SU-DHL-6 (cell line): ENCODE data around the gene PPP6R3.
A peak's percentile ranks its signal among the peaks of the same experiment; 100 is the strongest.

Experiments used
- H2AFZ ChIP-seq: fragments of 200-600 bp; sonication (generic); 2 replicates; pipeline ENCODE4 v1.6.1; 2014; ENCODE audit warnings: low read depth, mild to moderate bottlenecking, moderate library complexity, mixed read lengths, antibody characterized with exemption, low read length; ENCODE audit not compliant: severe bottlenecking
- H3F3A ChIP-seq: fragments of 200-600 bp; shearing (Covaris generic); 2 replicates; pipeline ENCODE4 v1.6.0; 2016; ENCODE audit warnings: antibody characterized with exemption, mild to moderate bottlenecking; ENCODE audit not compliant: insufficient read depth
- H3K27ac ChIP-seq: fragments of 200-600 bp; sonication (generic); 2 replicates; pipeline ENCODE4 v1.5.1; 2016; ENCODE audit warnings: low read depth, mild to moderate bottlenecking, low read length, moderate library complexity, mixed read lengths
- H3K27me3 ChIP-seq: fragments of 200-600 bp; sonication (generic), shearing (Covaris generic); 2 replicates; pipeline ENCODE4 v1.6.0; 2014; ENCODE audit warnings: mild to moderate bottlenecking, low read length
- H3K36me3 ChIP-seq: fragments of 200-600 bp; sonication (generic); 2 replicates; pipeline ENCODE4 v1.6.1; 2014; ENCODE audit warnings: mild to moderate bottlenecking, low read length, mixed read lengths
- H3K4me2 ChIP-seq: fragments of 300-600, 200-600 bp; shearing (Covaris generic), sonication (generic); 2 replicates; pipeline ENCODE4 v1.6.0; 2014; ENCODE audit warnings: low read length, low read depth, mild to moderate bottlenecking; ENCODE audit not compliant: poor library complexity, severe bottlenecking
- H3K4me3 ChIP-seq: fragments of 200-600 bp; sonication (generic); 2 replicates; pipeline ENCODE4 v1.5.1; 2014; ENCODE audit warnings: antibody characterized with exemption, low read length, mild to moderate bottlenecking, mixed read lengths; ENCODE audit not compliant: insufficient read depth, poor library complexity, severe bottlenecking
- H3K79me2 ChIP-seq: fragments of 200-600 bp; sonication (generic); 2 replicates; pipeline ENCODE4 v1.6.1; 2014; ENCODE audit warnings: mild to moderate bottlenecking, low read length, moderate library complexity; ENCODE audit not compliant: insufficient read depth
- H3K9ac ChIP-seq: fragments of 200-600 bp; sonication (generic); 2 replicates; pipeline ENCODE4 v1.7.0; 2014; ENCODE audit warnings: mild to moderate bottlenecking, low read length
- H3K9me2 ChIP-seq: fragments of 200-600 bp; sonication (generic); replicated peaks from 2 replicates; pipeline ENCODE4 v1.6.1; 2014; ENCODE audit warnings: low read length; ENCODE audit not compliant: insufficient read depth
- H3K9me3 ChIP-seq: fragments of 200-600 bp; sonication (generic); 2 replicates; pipeline ENCODE4 v1.6.1; 2014; ENCODE audit warnings: low read length, mixed read lengths; ENCODE audit not compliant: insufficient read depth
- H4K20me1 ChIP-seq: fragments of 200-600 bp; sonication (generic); 2 replicates; pipeline ENCODE4 v1.6.1; 2014; ENCODE audit warnings: low read depth, mild to moderate bottlenecking, antibody characterized with exemption, low read length, moderate library complexity, mixed read lengths
- CTCF ChIP-seq: fragments of 200-600 bp; sonication (generic); IDR thresholded peaks from one replicate; pipeline ENCODE4 v1.5.1; 2017; ENCODE audit warnings: antibody characterized with exemption, mild to moderate bottlenecking, low read length, moderate library complexity; ENCODE audit not compliant: insufficient read depth, poor library complexity, severe bottlenecking
- EZH2phosphoT487 ChIP-seq: fragments of 200-600 bp; sonication (generic), shearing (Covaris generic); conservative IDR thresholded peaks from 2 replicates; pipeline ENCODE4 v1.6.1; 2018; ENCODE audit warnings: mild to moderate bottlenecking, antibody characterized with exemption, low read length, moderate library complexity, mixed read lengths

Gene PPP6R3

GRCh38 chr11:68503251-68503687, 42.7 kb downstream of the PPP6R3 start:
- no peak overlapping the region for H3K4me3 ChIP-seq
- H3K9me3 ChIP-seq, result no peaks in the 10 kb centered on the region
- H3K79me2 ChIP-seq, result peaks cover 100% of the 10 kb centered on the region
- H4K20me1 ChIP-seq, result peaks cover 44% of the 10 kb centered on the region
- H3F3A ChIP-seq, result no peaks in the 10 kb centered on the region
- no peak overlapping the region for H3K4me2 ChIP-seq
- TF ChIP-seq CTCF (no peak), EZH2phosphoT487 (no peak)
- no peaks in the 10 kb centered on the region for H3K27me3 ChIP-seq
- H3K27ac ChIP-seq, result no peak overlapping the region
- no peak overlapping the region for H2AFZ ChIP-seq
- no peak overlapping the region for H3K9ac ChIP-seq
- no peaks in the 10 kb centered on the region for H3K9me2 ChIP-seq
- H3K36me3 ChIP-seq, result peaks cover 4% of the 10 kb centered on the region; the same call in 1 of the 2 replicates

GRCh38 chr11:68503792-68504191, 43.2 kb downstream of the PPP6R3 start:
- no peaks in the 10 kb centered on the region for H3K9me2 ChIP-seq
- H4K20me1 ChIP-seq, result peaks cover 39% of the 10 kb centered on the region
- no peak overlapping the region for H3K9ac ChIP-seq
- peaks cover 4% of the 10 kb centered on the region; the same call in 1 of the 2 replicates for H3K36me3 ChIP-seq
- TF ChIP-seq CTCF (no peak), EZH2phosphoT487 (no peak)
- no peaks in the 10 kb centered on the region for H3F3A ChIP-seq
- no peak overlapping the region for H2AFZ ChIP-seq
- H3K4me3 ChIP-seq, result no peak overlapping the region
- no peak overlapping the region for H3K4me2 ChIP-seq
- no peaks in the 10 kb centered on the region for H3K27me3 ChIP-seq
- H3K27ac ChIP-seq, result no peak overlapping the region
- H3K9me3 ChIP-seq, result no peaks in the 10 kb centered on the region
- peaks cover 100% of the 10 kb centered on the region for H3K79me2 ChIP-seq

GRCh38 chr11:68504432-68505066, 44.0 kb downstream of the PPP6R3 start:
- peaks cover 4% of the 10 kb centered on the region; the same call in 1 of the 2 replicates for H3K36me3 ChIP-seq
- peaks cover 100% of the 10 kb centered on the region for H3K79me2 ChIP-seq
- H3K9me3 ChIP-seq, result no peaks in the 10 kb centered on the region
- H3K9me2 ChIP-seq, result no peaks in the 10 kb centered on the region
- TF ChIP-seq EZH2phosphoT487 (no peak), CTCF (no peak)
- H2AFZ ChIP-seq, result no peak overlapping the region
- no peak overlapping the region for H3K4me3 ChIP-seq
- no peaks in the 10 kb centered on the region for H3K27me3 ChIP-seq
- H3K4me2 ChIP-seq, result peak overlapping the region; percentile 14
- H4K20me1 ChIP-seq, result peaks cover 32% of the 10 kb centered on the region; the same call in 1 of the 2 replicates
- H3K27ac ChIP-seq, result no peak overlapping the region
- H3F3A ChIP-seq, result no peaks in the 10 kb centered on the region
- H3K9ac ChIP-seq, result 0 out of 2 replicates have a peak overlapping the region, but pooled peaks have one; percentile 2
